ENCODE measurements around the gene NQO2.

DNA sequence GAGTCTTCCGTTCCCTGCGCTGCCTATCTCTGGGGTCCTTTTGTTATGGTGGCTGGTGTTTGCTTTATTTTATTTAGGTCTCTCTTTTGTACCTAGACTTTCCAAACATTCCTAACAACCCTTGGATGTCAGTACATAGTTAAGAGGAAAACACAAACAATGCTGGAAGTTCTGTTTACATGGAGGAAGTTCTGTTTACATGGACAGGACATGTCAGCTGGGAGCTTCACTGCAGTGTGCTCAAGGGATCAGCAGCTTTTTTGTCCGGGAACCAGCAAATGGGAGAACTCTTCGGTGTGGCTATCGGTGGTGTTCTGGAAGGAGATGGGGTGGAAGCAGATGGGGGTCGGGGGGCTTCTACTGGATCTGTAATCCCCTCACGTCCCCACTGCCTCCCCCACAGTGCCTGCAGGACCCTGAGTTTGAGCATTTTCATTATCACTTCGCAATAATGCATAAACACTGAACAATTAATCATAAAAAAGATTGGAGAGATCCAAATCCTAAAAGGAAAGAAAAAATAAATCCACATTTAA lies 31.0 kb upstream of the NQO2 start:
- no peak for TF ChIP-seq POLR2AphosphoS5 (IDR thresholded peaks at IDR 0.05; ENCODE audit: low read depth, low read length)
- TF ChIP-seq, protein P1, sequence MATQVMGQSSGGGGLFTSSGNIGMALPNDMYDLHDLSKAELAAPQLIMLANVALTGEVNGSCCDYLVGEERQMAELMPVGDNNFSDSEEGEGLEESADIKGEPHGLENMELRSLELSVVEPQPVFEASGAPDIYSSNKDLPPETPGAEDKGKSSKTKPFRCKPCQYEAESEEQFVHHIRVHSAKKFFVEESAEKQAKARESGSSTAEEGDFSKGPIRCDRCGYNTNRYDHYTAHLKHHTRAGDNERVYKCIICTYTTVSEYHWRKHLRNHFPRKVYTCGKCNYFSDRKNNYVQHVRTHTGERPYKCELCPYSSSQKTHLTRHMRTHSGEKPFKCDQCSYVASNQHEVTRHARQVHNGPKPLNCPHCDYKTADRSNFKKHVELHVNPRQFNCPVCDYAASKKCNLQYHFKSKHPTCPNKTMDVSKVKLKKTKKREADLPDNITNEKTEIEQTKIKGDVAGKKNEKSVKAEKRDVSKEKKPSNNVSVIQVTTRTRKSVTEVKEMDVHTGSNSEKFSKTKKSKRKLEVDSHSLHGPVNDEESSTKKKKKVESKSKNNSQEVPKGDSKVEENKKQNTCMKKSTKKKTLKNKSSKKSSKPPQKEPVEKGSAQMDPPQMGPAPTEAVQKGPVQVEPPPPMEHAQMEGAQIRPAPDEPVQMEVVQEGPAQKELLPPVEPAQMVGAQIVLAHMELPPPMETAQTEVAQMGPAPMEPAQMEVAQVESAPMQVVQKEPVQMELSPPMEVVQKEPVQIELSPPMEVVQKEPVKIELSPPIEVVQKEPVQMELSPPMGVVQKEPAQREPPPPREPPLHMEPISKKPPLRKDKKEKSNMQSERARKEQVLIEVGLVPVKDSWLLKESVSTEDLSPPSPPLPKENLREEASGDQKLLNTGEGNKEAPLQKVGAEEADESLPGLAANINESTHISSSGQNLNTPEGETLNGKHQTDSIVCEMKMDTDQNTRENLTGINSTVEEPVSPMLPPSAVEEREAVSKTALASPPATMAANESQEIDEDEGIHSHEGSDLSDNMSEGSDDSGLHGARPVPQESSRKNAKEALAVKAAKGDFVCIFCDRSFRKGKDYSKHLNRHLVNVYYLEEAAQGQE (IDR thresholded peaks at IDR 0.05; ENCODE audit: insufficient read depth in 1 of 2, low read depth in 2 of 2, low read length in 2 of 2): no peak
- no peak for TF ChIP-seq SIN3A (IDR thresholded peaks at IDR 0.05; ENCODE audit: borderline replicate concordance, insufficient read depth, low read length)
- no peak for TF ChIP-seq TAF1 (IDR thresholded peaks at IDR 0.05; ENCODE audit: borderline replicate concordance, insufficient read depth, low read length)

All from PFSK-1 (cell line).